Esophagus muscularis mucosa (tissue), 3 donors: ENCODE measurements around the gene EPM2A.

ENCODE experiments used
- CTCF ChIP-seq, 3 experiments: fragments of 200-600 bp in 2 of 3; fragments of 450-650 bp in 1 of 3; sonication (generic) in 2 of 3; IDR thresholded peaks; one replicate each; pipeline ENCODE4 v1.5.1; 2017 to 2019; ENCODE audit warnings: antibody characterized with exemption in 3 of 3, mild to moderate bottlenecking in 2 of 3, moderate library complexity in 1 of 3
- POLR2A ChIP-seq: fragments of 450-650 bp; IDR thresholded peaks from one replicate; pipeline ENCODE4 v1.6.1; 2017; ENCODE audit warnings: antibody characterized with exemption, moderate library complexity, mild to moderate bottlenecking, low read depth
- POLR2AphosphoS5 ChIP-seq, 2 donors: sonication (generic); formaldehyde crosslinking; IDR thresholded peaks; one replicate each; pipeline ENCODE4 v1.6.1; 2017; ENCODE audit warnings: antibody characterized with exemption in 2 of 2

DNA sequence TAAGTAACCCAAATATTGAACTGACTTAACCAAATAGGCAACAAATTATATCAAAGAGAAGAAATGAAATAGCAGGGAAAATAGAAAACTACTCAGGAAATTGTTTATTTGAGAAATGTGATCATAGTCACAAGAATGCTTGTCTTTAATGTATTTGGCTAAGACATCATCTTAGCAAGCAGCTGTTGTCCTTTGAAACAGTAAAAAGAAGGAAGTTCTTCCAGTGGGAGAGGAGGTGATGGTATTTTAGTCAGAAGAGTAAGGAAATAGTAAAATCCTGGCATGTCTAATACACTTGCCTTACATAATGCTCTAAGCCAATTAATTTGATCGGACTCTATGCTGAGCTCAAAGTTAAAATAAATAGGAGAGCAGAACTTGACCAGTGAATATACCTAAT is 126.5 kb downstream of the EPM2A start:
- TF ChIP-seq CTCF (IDR thresholded peaks at IDR 0.05) (no peak), POLR2AphosphoS5 (IDR thresholded peaks at IDR 0.05) (no peak), POLR2A (no peak)
